OCI-LY3 (cell line): ENCODE measurements around the gene PADI2.

Experiments
- CTCF ChIP-seq: fragments of 200-600, 300-600 bp; sonication (generic); IDR thresholded peaks from 2 replicates; pipeline ENCODE4 v1.5.1; 2014; ENCODE audit warnings: antibody characterized with exemption, low read length, low read depth
- EZH2phosphoT487 ChIP-seq: fragments of 200-600 bp; shearing (Covaris generic); IDR thresholded peaks from 2 replicates; pipeline ENCODE4 v1.6.1; 2018; ENCODE audit warnings: antibody characterized with exemption, mixed run types, low read depth

GRCh38 chr1:17123196-17124045 is 4.2 kb upstream of the PADI2 start:
- no peak for TF ChIP-seq CTCF
- TF ChIP-seq EZH2phosphoT487, result no peak
